Measurements from ENCODE around the gene EDAR.

The EDAR gene

GRCh38 chr2:108938077-108938710 lies 50.8 kb downstream of the EDAR start:
- no peak for DNase-seq

GRCh38 chr2:108937367-108938017 lies 51.5 kb downstream of the EDAR start:
- DNase-seq: no peak

GRCh38 chr2:108936866-108937265 lies 52.2 kb downstream of the EDAR start:
- no peak for DNase-seq

GRCh38 chr2:108936076-108936864 lies 52.8 kb downstream of the EDAR start:
- DNase-seq: no peak

- no peak for DNase-seq
These were observed 53.7 kb downstream of the EDAR start for GRCh38 chr2:108935271-108935741.

DNA sequence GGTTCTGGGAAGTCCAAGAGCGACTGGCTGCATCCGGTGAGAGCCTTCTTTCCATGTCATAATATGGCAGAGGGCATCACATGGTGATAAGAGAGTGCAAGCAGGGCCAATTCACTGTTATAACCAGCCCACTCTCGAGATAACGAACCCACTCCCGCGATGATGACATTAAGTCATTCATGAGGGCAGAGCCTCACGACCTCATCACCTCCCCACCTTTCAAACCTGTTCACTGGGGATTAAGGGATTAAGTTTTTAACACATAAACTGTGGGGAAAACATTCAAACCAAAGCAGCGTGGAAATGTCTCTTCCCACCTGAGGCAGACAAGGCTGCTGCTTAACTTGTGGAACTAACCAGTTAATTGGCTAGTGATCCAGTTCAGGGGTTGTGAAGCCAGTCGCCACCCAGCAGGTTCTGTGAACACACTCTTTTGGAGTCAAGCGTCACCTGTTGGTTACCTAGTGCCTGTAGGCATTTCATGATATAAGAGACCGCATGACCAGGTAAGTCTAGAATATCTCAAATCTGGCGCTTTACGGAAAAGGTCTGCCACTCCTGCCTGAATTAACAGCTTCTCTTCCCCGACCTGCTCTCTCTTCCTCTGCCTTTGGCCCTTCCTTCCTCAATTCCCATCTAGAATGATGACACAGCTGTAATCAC lies 54.3 kb downstream of the EDAR start:
- DNase-seq: no peak

GRCh38 chr2:108934151-108934550 lies 54.9 kb downstream of the EDAR start:
- DNase-seq: no peak

GRCh38 chr2:108933691-108934117 lies 55.3 kb downstream of the EDAR start:
- no peak for DNase-seq

DNA sequence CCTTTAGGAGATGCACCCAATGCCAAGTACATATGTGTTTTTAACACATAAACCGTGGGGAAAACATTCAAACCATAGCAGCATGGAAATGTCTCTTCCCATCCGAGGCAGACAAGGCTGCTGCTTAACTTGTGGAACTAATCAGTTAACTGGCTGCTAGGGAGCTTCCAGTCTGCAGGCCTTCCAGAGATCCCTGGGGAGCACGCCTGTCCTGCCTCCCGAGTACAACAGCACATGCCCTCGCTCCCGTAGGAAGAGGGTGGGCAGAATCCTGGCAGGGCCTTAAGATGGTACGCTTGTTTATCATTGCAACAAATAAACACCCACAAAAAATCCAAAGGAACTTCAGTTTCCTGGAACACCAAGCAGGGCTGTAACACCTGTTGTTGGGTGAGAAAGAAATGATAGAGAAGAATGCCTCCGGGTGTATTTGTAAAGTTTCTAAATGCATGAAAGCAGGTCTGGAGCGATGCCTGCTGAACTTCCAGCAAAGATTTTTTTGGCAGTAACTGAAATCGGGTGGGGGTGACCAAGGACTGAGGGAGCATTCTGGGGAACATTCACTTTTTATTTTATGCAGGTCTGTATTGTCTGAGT lies 56.2 kb downstream of the EDAR start:
- DNase-seq: no peak

- no peak for DNase-seq
These were observed 57.6 kb downstream of the EDAR start for GRCh38 chr2:108931372-108931771.

GRCh38 chr2:108929807-108930425 lies 59.1 kb downstream of the EDAR start:
- no peak for DNase-seq

DNA sequence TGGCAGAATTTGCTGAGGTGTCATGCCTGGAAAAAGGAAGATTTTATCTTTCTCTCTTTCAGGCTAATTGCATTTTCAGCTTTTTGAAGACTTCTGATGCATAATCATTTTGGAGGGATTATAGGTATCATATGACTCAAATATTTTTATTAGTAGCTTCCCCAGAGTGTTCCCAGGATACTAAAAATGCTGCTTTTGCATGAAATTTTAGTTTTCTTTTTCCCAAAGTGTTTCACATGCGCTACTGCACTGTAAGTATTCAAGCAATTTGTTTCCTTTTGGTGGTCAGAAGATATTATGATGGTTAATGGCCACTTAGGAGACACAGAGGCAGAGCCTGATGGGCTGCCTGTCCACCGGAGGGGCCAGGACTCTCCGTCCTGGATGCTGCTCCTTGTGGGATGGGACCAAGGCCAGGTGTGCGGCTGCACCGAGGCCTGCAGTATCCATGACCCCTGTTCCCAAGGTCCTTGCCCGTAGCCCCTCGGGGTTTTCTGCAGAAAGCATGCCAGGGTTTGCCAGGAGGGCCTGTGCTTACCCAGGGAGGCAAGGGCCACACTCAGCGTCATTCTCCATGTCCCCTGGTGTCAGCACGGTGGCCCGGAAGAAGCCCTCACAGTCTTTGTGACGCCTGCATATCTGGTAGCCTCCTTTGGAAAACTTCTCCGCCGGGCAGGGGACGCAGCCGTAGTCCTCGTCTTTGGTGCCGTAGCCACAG lies 60.2 kb downstream of the EDAR start:
- no peak for DNase-seq

- no peak for DNase-seq
These were observed 60.9 kb downstream of the EDAR start for GRCh38 chr2:108927936-108928659.

DNA sequence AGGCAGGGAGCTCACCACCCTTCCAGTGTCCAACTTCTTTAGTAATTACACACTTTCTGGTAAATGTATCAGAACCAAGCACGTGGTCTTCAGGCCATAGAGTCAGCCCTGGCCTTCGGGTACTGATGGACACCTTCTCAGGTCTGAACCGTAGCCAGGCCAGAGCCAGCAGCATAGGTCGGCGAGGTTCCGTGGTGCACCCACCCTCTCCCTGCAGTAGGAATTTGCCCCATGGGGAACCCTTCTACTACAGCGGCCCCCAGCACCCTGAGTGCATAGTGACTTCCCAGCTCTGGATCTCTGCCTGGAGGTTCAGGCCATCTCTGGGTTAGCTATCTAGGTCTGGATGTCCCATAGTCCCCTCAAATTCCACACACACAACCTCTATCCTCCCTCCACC lies 61.6 kb downstream of the EDAR start:
- no peak for DNase-seq

GRCh38 chr2:108926561-108927380 lies 62.2 kb downstream of the EDAR start:
- no peak for DNase-seq

GRCh38 chr2:108925735-108926134 lies 63.3 kb downstream of the EDAR start:
- DNase-seq: no peak

DNA sequence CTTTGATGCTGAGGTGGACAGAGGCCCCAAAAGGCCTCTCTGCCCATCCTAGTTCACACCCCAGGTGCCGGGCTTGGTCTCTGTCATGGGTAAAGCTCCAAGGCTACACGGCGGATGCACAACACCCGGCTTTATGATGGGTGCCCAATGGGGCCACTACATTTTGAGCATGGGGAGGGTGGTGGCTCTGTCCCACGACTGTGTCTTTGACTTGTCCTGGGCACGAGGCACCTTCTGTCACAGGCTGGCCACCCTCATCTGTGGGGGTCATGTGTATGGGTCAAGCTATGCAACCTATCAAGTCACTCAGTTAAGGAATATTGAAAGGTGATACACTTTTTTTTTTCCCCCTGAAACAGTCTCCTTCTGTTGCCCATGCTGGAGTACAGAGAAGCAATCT lies 63.7 kb downstream of the EDAR start:
- no peak for DNase-seq

DNA sequence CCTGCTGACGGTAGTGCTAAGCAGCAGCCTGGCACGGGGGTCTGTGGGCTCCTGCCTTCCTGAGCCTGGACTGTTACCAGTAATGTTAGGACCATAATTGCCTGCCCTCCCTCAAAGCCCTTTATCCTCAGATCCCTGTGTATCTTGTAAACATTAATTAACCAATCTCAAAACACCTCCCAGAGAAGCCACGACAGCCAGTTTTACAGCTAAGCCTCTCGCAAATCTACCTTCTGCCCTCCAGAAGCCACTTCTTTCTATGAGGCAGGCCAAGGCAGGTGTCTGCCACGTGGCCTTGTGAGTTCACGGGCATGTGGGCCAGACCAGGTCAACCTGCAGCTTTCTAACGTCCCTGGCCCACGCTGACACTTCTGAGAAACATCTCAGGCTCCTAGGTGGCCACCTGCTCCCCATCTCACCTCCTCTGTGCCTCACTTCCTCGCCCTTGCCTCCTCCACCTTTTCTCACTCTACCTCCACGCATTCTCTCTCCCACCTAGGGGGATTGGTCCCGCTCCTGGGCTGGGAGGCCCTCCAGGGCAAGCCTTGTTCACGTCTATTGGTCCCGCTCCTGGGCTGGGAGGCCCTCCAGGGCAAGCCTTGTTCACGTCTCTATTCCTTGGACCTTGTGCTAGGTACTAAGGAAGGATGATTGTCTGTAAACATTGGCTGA lies 64.3 kb downstream of the EDAR start:
- no peak for DNase-seq

DNA sequence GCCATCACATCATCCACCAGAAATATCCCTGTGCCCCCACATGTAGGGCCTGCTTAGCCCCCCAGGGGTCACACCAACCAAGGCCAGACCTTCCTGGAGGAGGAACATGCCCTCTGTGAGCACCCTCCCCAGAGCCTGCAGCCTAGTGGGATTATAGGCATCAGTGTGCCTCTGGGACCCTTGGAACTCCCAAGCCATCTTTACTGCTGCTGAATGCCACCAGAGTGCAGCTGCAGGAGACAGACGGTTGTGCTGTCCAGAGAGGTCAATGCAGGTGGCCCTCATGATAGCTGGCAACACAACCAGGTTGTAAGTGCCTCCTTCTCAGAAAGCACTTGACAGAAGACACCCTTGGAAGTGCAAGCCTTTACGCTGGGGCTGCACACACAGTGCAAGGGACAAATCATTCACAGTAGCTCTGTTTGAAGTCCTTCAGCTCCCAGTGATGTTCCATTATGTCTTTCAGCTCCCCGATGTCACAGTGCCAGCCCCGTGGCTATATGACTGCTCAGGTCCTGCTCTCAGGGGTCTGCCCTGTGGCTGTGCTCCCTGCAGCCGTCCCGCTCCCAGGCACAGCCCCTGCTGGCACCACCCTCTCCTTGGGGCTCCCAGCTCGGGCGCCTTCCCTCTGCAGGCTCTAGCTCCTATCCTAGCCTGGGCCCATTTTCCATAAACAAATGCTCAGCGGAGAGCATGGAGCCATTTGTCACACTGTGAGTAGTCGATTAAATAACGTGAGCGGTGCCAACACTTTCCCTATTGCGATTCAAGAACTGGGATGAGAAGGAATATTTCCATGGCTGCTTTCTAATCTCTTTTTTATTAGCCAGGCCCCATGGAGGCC lies 65.1 kb downstream of the EDAR start:
- DNase-seq: no peak
